IMR-90 (cell line): ENCODE results near the gene OBI1.

ENCODE experiments used
- CEBPB ChIP-seq: IDR thresholded peaks from 2 replicates; pipeline ENCODE4 v1.6.1; 2012; ENCODE audit warnings: low read depth, low read length, improper control_type of control experiment
- CTCF ChIP-seq: conservative IDR thresholded peaks from 2 replicates; pipeline ENCODE4 v1.5.1; 2012; ENCODE audit warnings: mild to moderate bottlenecking, low read depth, low read length, improper control_type of control experiment
- ELK1 ChIP-seq: fragments of 150-350 bp; IDR thresholded peaks from 2 replicates; pipeline ENCODE4 v1.6.1; 2016; ENCODE audit warnings: low read depth, mild to moderate bottlenecking, low read length, moderate library complexity, borderline replicate concordance
- FOS ChIP-seq: fragments of 150-350 bp; IDR thresholded peaks from 2 replicates; pipeline ENCODE4 v1.6.1; 2016; ENCODE audit warnings: low read depth, low read length
- MAFK ChIP-seq: IDR thresholded peaks from 2 replicates; pipeline ENCODE4 v1.6.1; 2012; ENCODE audit warnings: low read depth, low read length, improper control_type of control experiment
- MXI1 ChIP-seq: IDR thresholded peaks from 2 replicates; pipeline ENCODE4 v1.6.1; 2012; ENCODE audit warnings: low read depth, mild to moderate bottlenecking, low read length, moderate library complexity, borderline replicate concordance
- NFE2L2 ChIP-seq: fragments of 150-350 bp; IDR thresholded peaks from 2 replicates; pipeline ENCODE4 v1.6.1; 2016; ENCODE audit warnings: low read depth, mild to moderate bottlenecking, low read length
- POLR2A ChIP-seq: IDR thresholded peaks from 2 replicates; pipeline ENCODE4 v1.6.1; 2012; ENCODE audit warnings: mild to moderate bottlenecking, low read depth, low read length
- RAD21 ChIP-seq: IDR thresholded peaks from 2 replicates; pipeline ENCODE4 v1.6.1; 2012; ENCODE audit warnings: low read length, improper control_type of control experiment
- RCOR1 ChIP-seq: IDR thresholded peaks from 2 replicates; pipeline ENCODE4 v1.6.1; 2012; ENCODE audit warnings: mild to moderate bottlenecking, low read length, improper control_type of control experiment; ENCODE audit not compliant: insufficient replicate concordance
- RFX5 ChIP-seq: IDR thresholded peaks from 2 replicates; pipeline ENCODE4 v1.8.0; 2012; ENCODE audit warnings: low read depth, mild to moderate bottlenecking, low read length, moderate library complexity
- SMC3 ChIP-seq: fragments of 150-350 bp; IDR thresholded peaks from 2 replicates; pipeline ENCODE4 v1.6.1; 2016; ENCODE audit warnings: low read depth, mild to moderate bottlenecking, antibody characterized with exemption, low read length, moderate library complexity
- USF2 ChIP-seq: fragments of 150-350 bp; IDR thresholded peaks from 2 replicates; pipeline ENCODE4 v1.6.1; 2017; ENCODE audit warnings: mild to moderate bottlenecking, antibody characterized with exemption, low read length, low read depth

- TF ChIP-seq CTCF (no peak), POLR2A (no peak), FOS (no peak), SMC3 (no peak), CEBPB (no peak), RAD21 (no peak), USF2 (no peak), ELK1 (no peak), MXI1 (no peak), RCOR1 (no peak), NFE2L2 (no peak), RFX5 (no peak), MAFK (no peak)
These were observed 8.3 kb downstream of the OBI1 start for GRCh38 chr13:78650717-78651083.
